ENCODE results near the gene CDCA8.

- TF ChIP-seq, protein P1, sequence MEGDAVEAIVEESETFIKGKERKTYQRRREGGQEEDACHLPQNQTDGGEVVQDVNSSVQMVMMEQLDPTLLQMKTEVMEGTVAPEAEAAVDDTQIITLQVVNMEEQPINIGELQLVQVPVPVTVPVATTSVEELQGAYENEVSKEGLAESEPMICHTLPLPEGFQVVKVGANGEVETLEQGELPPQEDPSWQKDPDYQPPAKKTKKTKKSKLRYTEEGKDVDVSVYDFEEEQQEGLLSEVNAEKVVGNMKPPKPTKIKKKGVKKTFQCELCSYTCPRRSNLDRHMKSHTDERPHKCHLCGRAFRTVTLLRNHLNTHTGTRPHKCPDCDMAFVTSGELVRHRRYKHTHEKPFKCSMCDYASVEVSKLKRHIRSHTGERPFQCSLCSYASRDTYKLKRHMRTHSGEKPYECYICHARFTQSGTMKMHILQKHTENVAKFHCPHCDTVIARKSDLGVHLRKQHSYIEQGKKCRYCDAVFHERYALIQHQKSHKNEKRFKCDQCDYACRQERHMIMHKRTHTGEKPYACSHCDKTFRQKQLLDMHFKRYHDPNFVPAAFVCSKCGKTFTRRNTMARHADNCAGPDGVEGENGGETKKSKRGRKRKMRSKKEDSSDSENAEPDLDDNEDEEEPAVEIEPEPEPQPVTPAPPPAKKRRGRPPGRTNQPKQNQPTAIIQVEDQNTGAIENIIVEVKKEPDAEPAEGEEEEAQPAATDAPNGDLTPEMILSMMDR (IDR thresholded peaks at IDR 0.05; ENCODE audit: control extremely low read depth in 1 of 3, insufficient read depth in 1 of 3, low read depth in 1 of 3, low read length in 3 of 3): no peak
- TF ChIP-seq BRCA1 (IDR thresholded peaks at IDR 0.05; ENCODE audit: low read depth, low read length) (no peak), GABPA (IDR thresholded peaks at IDR 0.05; ENCODE audit: borderline replicate concordance, insufficient read depth, low read length) (no peak), KDM5A (IDR thresholded peaks at IDR 0.05; ENCODE audit: low read length) (no peak)
These were observed 489 bp downstream of the CDCA8 start for GRCh38 chr1:37692834-37693175.

All from H1 (cell line).